HEK293 (cell line): ENCODE measurements around the gene TAPBP.

Experiments
- FEZF1 ChIP-seq: fragments of 450-650 bp; formaldehyde crosslinking; IDR thresholded peaks from 2 replicates; pipeline ENCODE4 v1.5.1; 2016; ENCODE audit warnings: missing biosample characterization, missing genetic modification characterization
- OSR2 ChIP-seq: fragments of 450-650 bp; formaldehyde crosslinking; IDR thresholded peaks from 2 replicates; pipeline ENCODE4 v1.5.1; 2016; ENCODE audit warnings: missing biosample characterization, missing genetic modification characterization
- YY1 ChIP-seq: fragments of 450-650 bp; formaldehyde crosslinking; IDR thresholded peaks from 2 replicates; pipeline ENCODE4 v1.5.1; 2018; ENCODE audit warnings: missing biosample characterization, missing genetic modification characterization
- ZBTB1 ChIP-seq: fragments of 450-650 bp; formaldehyde crosslinking; IDR thresholded peaks from 2 replicates; pipeline ENCODE4 v1.5.1; 2016; ENCODE audit warnings: missing biosample characterization, missing genetic modification characterization
- ZNF140 ChIP-seq: fragments of 450-650 bp; formaldehyde crosslinking; IDR thresholded peaks from 2 replicates; pipeline ENCODE4 v1.5.1; 2016; ENCODE audit warnings: missing biosample characterization, missing genetic modification characterization
- ZNF214 ChIP-seq: fragments of 450-650 bp; formaldehyde crosslinking; IDR thresholded peaks from 2 replicates; pipeline ENCODE4 v1.5.1; 2017; ENCODE audit warnings: missing biosample characterization, mild to moderate bottlenecking, missing genetic modification characterization, borderline replicate concordance
- ZNF248 ChIP-seq: fragments of 450-650 bp; formaldehyde crosslinking; IDR thresholded peaks from 2 replicates; pipeline ENCODE4 v1.5.1; 2017; ENCODE audit warnings: missing biosample characterization, missing genetic modification characterization
- ZNF324 ChIP-seq: fragments of 450-650 bp; formaldehyde crosslinking; IDR thresholded peaks from 2 replicates; pipeline ENCODE4 v1.5.1; 2016; ENCODE audit warnings: missing biosample characterization, missing genetic modification characterization
- ZNF548 ChIP-seq: fragments of 450-650 bp; formaldehyde crosslinking; IDR thresholded peaks from 2 replicates; pipeline ENCODE4 v1.5.1; 2016; ENCODE audit warnings: missing biosample characterization, missing genetic modification characterization
- ZNF555 ChIP-seq: fragments of 450-650 bp; formaldehyde crosslinking; conservative IDR thresholded peaks from 2 replicates; pipeline ENCODE4 v1.5.1; 2017; ENCODE audit warnings: missing biosample characterization, mild to moderate bottlenecking, missing genetic modification characterization, inconsistent platforms
- ZNF585B ChIP-seq: fragments of 450-650 bp; formaldehyde crosslinking; IDR thresholded peaks from 2 replicates; pipeline ENCODE4 v1.5.1; 2016; ENCODE audit warnings: missing biosample characterization, missing genetic modification characterization
- TF ChIP-seq, protein P1 (sequence below): fragments of 450-650 bp; formaldehyde crosslinking; IDR thresholded peaks from 2 replicates; pipeline ENCODE4 v1.5.1; 2016; ENCODE audit warnings: missing biosample characterization, missing genetic modification characterization
- TF ChIP-seq, protein P2 (sequence below): sonication (generic); formaldehyde crosslinking; IDR thresholded peaks from 2 replicates; pipeline ENCODE4 v1.8.1; 2022; ENCODE audit warnings: mild to moderate bottlenecking, moderate library complexity, missing genetic modification reagents
- TF ChIP-seq, protein P3 (sequence below): fragments of 450-650 bp; formaldehyde crosslinking; IDR thresholded peaks from 2 replicates; pipeline ENCODE4 v1.5.1; 2016; ENCODE audit warnings: missing biosample characterization, missing genetic modification characterization

DNA sequence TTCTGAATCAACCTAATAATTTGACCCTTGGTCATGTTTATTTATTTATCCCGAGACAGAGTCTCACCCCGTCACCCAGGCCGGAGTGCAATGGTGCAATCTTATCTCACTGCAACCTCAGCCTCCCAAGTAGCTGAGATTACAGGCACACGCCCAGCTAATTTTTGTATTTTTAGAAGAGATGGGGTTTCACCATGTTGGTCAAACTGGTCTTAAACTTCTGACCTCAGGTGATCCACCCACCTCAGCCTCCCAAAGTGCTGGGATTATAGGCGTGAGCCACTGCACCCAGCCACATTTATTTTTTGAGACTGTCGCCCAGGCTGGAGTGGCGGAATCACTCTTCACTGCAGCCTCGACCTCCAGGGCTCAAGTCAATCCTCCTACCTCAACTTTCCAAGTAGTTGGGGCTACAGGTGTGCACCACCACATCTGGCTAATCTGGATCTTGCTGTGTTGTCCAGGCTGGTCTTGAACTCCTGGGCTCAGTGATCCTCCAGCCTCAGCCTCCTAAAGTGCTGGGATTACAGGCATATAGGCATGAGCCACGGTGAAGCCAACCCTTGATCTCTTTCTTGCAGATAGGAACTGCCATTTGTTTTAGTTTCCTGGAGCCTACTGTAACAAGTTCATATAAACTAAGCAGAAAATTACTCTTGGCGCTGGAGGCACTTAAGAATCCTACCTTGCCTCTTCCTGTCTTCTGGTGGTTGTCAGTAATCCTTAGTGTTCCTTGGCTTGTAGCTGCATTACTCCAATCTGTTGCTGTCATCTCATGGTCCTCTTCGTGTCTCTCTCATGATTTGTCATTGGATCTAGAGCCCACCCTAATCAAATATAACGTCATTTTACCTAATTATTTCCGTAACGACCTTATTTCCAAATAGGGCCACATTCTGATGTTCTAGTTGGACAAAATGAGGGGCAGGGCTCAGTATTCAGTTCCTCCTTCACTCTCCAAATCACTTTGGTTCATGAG is 39.7 kb downstream of the TAPBP start:
- TF ChIP-seq FEZF1 (tag by site-specific recombination) (no peak), ZNF248 (tag by site-specific recombination) (no peak), ZBTB1 (tag by site-specific recombination) (no peak), ZNF140 (no peak), YY1 (tag by site-specific recombination) (no peak), ZNF214 (no peak), ZNF548 (tag by site-specific recombination) (no peak), ZNF555 (no peak), ZNF585B (tag by site-specific recombination) (no peak), ZNF324 (tag by site-specific recombination) (no peak), OSR2 (tag by site-specific recombination) (no peak)
- TF ChIP-seq, protein P1, sequence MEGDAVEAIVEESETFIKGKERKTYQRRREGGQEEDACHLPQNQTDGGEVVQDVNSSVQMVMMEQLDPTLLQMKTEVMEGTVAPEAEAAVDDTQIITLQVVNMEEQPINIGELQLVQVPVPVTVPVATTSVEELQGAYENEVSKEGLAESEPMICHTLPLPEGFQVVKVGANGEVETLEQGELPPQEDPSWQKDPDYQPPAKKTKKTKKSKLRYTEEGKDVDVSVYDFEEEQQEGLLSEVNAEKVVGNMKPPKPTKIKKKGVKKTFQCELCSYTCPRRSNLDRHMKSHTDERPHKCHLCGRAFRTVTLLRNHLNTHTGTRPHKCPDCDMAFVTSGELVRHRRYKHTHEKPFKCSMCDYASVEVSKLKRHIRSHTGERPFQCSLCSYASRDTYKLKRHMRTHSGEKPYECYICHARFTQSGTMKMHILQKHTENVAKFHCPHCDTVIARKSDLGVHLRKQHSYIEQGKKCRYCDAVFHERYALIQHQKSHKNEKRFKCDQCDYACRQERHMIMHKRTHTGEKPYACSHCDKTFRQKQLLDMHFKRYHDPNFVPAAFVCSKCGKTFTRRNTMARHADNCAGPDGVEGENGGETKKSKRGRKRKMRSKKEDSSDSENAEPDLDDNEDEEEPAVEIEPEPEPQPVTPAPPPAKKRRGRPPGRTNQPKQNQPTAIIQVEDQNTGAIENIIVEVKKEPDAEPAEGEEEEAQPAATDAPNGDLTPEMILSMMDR (tag by site-specific recombination): no peak
- TF ChIP-seq, protein P2, sequence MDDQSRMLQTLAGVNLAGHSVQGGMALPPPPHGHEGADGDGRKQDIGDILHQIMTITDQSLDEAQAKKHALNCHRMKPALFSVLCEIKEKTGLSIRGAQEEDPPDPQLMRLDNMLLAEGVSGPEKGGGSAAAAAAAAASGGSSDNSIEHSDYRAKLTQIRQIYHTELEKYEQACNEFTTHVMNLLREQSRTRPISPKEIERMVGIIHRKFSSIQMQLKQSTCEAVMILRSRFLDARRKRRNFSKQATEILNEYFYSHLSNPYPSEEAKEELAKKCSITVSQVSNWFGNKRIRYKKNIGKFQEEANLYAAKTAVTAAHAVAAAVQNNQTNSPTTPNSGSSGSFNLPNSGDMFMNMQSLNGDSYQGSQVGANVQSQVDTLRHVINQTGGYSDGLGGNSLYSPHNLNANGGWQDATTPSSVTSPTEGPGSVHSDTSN (CRISPR knock-in tag): no peak
- TF ChIP-seq, protein P3, sequence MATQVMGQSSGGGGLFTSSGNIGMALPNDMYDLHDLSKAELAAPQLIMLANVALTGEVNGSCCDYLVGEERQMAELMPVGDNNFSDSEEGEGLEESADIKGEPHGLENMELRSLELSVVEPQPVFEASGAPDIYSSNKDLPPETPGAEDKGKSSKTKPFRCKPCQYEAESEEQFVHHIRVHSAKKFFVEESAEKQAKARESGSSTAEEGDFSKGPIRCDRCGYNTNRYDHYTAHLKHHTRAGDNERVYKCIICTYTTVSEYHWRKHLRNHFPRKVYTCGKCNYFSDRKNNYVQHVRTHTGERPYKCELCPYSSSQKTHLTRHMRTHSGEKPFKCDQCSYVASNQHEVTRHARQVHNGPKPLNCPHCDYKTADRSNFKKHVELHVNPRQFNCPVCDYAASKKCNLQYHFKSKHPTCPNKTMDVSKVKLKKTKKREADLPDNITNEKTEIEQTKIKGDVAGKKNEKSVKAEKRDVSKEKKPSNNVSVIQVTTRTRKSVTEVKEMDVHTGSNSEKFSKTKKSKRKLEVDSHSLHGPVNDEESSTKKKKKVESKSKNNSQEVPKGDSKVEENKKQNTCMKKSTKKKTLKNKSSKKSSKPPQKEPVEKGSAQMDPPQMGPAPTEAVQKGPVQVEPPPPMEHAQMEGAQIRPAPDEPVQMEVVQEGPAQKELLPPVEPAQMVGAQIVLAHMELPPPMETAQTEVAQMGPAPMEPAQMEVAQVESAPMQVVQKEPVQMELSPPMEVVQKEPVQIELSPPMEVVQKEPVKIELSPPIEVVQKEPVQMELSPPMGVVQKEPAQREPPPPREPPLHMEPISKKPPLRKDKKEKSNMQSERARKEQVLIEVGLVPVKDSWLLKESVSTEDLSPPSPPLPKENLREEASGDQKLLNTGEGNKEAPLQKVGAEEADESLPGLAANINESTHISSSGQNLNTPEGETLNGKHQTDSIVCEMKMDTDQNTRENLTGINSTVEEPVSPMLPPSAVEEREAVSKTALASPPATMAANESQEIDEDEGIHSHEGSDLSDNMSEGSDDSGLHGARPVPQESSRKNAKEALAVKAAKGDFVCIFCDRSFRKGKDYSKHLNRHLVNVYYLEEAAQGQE (tag by site-specific recombination): no peak
